ENCODE data around the gene GRID2IP. TPM values are rescaled to one million over a fixed set of nuclear protein-coding genes. Genes with fewer than 3 reads are reported as not detected.

The GRID2IP gene
- total and polyA plus RNA-seq, 2 of the 13 experiments (the other 11 are each of a cell fraction or from before 2014, with no cell fraction given): 0.03 TPM; not detected in 1

DNA sequence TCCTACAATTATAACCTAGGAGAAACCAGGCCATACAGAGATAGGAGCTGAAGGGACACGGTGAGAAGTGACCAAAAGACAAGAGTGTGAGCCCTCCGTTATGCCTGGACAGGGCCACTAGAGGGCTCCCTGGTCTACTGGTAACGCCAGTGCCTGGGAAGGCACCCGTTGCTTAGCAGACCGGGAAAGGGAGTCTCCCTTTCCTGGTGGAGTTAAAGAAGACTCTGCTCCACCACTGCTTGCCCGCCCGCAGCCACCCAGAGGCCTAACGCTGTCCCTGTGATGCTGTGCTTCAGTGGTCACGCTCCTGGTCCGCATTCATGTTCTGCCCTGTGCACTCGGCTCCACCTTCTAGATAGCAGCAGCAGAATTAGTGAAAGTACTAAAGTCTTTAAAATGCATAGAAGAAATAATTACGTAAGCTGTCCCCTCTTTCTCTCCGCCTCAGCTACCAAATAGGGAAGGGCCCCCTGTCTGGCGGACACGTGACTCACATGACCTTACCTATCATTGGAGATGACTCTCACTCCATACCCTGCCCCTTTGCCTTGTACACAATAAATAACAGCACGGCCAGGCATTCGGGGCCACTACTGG lies 34.8 kb downstream of the GRID2IP start (continued):
- TF ChIP-seq, protein P1, sequence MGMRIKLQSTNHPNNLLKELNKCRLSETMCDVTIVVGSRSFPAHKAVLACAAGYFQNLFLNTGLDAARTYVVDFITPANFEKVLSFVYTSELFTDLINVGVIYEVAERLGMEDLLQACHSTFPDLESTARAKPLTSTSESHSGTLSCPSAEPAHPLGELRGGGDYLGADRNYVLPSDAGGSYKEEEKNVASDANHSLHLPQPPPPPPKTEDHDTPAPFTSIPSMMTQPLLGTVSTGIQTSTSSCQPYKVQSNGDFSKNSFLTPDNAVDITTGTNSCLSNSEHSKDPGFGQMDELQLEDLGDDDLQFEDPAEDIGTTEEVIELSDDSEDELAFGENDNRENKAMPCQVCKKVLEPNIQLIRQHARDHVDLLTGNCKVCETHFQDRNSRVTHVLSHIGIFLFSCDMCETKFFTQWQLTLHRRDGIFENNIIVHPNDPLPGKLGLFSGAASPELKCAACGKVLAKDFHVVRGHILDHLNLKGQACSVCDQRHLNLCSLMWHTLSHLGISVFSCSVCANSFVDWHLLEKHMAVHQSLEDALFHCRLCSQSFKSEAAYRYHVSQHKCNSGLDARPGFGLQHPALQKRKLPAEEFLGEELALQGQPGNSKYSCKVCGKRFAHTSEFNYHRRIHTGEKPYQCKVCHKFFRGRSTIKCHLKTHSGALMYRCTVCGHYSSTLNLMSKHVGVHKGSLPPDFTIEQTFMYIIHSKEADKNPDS (CRISPR knock-in tag; IDR thresholded peaks at IDR 0.05): no peak
- TF ChIP-seq, protein P2, sequence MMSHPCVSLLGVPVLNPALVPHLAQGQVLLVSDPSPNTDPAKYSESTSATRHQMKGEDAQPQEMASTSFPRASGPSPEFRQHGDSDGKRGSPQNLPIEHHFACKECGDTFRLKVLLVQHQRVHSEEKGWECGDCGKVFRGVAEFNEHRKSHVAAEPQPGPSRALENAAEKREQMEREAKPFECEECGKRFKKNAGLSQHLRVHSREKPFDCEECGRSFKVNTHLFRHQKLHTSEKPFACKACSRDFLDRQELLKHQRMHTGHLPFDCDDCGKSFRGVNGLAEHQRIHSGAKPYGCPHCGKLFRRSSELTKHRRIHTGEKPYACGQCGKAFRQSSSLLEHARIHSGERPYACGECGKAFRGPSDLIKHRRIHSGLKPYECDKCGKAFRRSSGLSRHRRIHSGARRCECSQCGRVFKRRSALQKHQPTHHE (CRISPR knock-in tag; IDR thresholded peaks at IDR 0.05; ENCODE audit: borderline replicate concordance): no peak
- TF ChIP-seq KAT2B (IDR thresholded peaks at IDR 0.05; ENCODE audit: borderline replicate concordance, low read depth, low read length): no peak
- TF ChIP-seq MLXIP (CRISPR knock-in tag; IDR thresholded peaks at IDR 0.05; ENCODE audit: borderline replicate concordance): no peak
- TF ChIP-seq, protein P3, sequence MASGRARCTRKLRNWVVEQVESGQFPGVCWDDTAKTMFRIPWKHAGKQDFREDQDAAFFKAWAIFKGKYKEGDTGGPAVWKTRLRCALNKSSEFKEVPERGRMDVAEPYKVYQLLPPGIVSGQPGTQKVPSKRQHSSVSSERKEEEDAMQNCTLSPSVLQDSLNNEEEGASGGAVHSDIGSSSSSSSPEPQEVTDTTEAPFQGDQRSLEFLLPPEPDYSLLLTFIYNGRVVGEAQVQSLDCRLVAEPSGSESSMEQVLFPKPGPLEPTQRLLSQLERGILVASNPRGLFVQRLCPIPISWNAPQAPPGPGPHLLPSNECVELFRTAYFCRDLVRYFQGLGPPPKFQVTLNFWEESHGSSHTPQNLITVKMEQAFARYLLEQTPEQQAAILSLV (CRISPR knock-in tag; IDR thresholded peaks at IDR 0.05; ENCODE audit: borderline replicate concordance): no peak
- TF ChIP-seq ZFX (CRISPR knock-in tag; IDR thresholded peaks at IDR 0.05; ENCODE audit: low read depth): 0 out of 2 replicates have a peak, but pooled peaks have one; percentile 9
- TF ChIP-seq TBX3 (IDR thresholded peaks at IDR 0.05; ENCODE audit: borderline replicate concordance): no peak
- TF ChIP-seq ZNF629 (CRISPR knock-in tag; conservative IDR thresholded peaks at IDR 0.05): no peak
- no peak for TF ChIP-seq DZIP1 (CRISPR knock-in tag; IDR thresholded peaks at IDR 0.05)
- TF ChIP-seq GABPB1 (CRISPR knock-in tag; IDR thresholded peaks at IDR 0.05): no peak; the same call in 1 of the 2 replicates
- no peak for TF ChIP-seq NRL (CRISPR knock-in tag; IDR thresholded peaks at IDR 0.05; ENCODE audit: borderline replicate concordance)
- no peak for TF ChIP-seq IRX3 (CRISPR knock-in tag; IDR thresholded peaks at IDR 0.05; ENCODE audit: borderline replicate concordance, low read depth)
- TF ChIP-seq ZNF75D (CRISPR knock-in tag; IDR thresholded peaks at IDR 0.05; ENCODE audit: borderline replicate concordance): no peak
- no peak for TF ChIP-seq SYNCRIP (IDR thresholded peaks at IDR 0.05; ENCODE audit: insufficient read depth, low read depth, low read length)
- TF ChIP-seq PCBP1 (IDR thresholded peaks at IDR 0.05; ENCODE audit: borderline replicate concordance, low read depth, low read length): no peak
- no peak for TF ChIP-seq POLR2G (IDR thresholded peaks at IDR 0.05; ENCODE audit: low read depth, low read length)
- TF ChIP-seq SAFB2 (CRISPR knock-in tag; IDR thresholded peaks at IDR 0.05; ENCODE audit: borderline replicate concordance, low read depth): no peak
- peak; percentile 50 for TF ChIP-seq XRCC5 (optimal IDR thresholded peaks at IDR 0.05; ENCODE audit: low read length)
